HT1080 (cell line): ENCODE data around the gene DARS1. TPM values are rescaled to one million over a fixed set of nuclear protein-coding genes. Genes with fewer than 3 reads are reported as not detected.

Source experiments
- DNase-seq: peaks from one replicate; pipeline ENCODE4 v3.0.0-alpha.2; 2015; ENCODE audit warnings: low read depth
- total RNA-seq: library from RNA; depleted of rRNA; stranded (reverse); fragments of >200 nt; shearing (Covaris generic); gene quantifications from 2 replicates; pipeline ENCODE4 v1.2.3, GENCODE V29; 2014

DARS1 gene
- total RNA-seq, 1 experiment from 2014 or later = 71.2 TPM

GRCh38 chr2:136016427-136016826, 31.0 kb upstream of the DARS1 start:
- DNase-seq = no peak

GRCh38 chr2:136015699-136016098, 30.3 kb upstream of the DARS1 start:
- DNase-seq = no peak

- no peak for DNase-seq
These were observed 29.0 kb upstream of the DARS1 start for GRCh38 chr2:136014411-136014810.

DNA sequence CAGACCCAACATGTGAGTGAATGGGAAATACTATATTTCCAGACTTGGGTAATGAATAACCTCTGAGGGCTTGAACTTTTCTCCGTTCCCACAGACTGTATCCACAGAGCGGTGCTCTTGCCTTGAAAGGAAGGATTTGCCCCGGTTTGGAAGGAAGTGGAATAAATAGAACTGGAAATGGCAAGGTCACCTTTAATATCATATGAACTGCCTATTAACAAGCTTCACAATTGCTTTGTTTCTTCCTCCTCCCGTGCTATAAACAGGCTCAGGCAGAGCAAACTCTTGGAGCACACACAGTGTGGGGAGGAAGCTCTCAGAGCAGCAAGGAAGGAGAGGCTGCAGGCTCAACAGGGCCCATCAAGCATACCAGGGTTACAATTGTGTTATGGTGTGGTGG, 28.5 kb upstream of the DARS1 start:
- no peak for DNase-seq

GRCh38 chr2:136013136-136013685, 27.8 kb upstream of the DARS1 start:
- no peak for DNase-seq

GRCh38 chr2:136012315-136012714, 26.9 kb upstream of the DARS1 start:
- no peak for DNase-seq

DNA sequence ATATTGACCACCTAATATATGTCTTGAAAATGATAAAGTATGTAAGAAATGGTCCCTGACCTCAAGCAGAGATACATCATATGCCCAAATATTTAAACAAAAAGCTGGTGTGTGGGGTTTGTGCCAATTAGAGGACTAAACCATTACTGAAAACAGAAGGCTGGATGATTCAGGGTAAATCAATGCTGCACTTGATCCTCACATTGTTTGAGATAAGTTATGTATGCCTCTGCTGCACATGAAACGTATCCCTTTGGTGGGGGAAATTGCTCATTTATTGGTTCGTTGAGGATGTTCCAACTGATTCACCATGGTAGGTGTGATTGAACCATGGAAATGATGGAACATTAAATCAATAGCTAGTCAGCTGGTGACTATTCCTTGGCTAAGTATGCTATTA, 24.7 kb upstream of the DARS1 start:
- peak; percentile 30 for DNase-seq

DNA sequence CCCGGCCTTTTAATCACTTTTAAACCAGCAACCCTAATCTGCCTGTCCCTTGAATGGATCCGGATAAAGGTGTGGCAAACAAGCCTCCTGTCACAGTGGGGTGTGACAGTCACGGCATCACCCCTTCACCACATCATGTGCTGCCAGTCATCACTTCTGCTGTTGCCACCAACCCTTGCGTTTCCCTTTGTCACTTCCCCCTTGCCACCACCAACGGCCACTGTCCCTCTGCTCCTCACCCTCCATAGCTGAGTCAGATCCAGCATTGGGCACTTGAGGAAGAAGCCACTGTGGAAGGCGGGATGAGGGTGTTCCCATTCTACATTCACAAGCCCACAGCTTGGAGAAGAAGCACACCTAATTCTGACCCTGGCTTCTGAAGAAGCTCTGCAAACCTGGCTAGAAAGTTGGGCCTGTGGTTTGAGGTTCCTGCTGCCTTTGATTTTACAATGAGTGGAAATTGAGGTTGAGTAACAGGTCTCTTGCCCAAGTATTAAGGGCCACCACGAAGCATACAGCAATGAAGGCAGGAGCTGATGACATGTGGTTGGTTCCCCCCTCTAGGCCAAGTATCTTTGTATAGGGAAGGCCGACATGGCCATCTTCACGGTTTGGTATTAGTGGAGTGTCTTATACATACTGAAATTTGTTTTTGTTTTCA, 22.9 kb upstream of the DARS1 start:
- DNase-seq = no peak

- peak; percentile 51 for DNase-seq
These were observed 21.2 kb upstream of the DARS1 start for GRCh38 chr2:136006658-136007057.

- DNase-seq = no peak
These were observed 20.2 kb upstream of the DARS1 start for GRCh38 chr2:136005462-136006196.

DNA sequence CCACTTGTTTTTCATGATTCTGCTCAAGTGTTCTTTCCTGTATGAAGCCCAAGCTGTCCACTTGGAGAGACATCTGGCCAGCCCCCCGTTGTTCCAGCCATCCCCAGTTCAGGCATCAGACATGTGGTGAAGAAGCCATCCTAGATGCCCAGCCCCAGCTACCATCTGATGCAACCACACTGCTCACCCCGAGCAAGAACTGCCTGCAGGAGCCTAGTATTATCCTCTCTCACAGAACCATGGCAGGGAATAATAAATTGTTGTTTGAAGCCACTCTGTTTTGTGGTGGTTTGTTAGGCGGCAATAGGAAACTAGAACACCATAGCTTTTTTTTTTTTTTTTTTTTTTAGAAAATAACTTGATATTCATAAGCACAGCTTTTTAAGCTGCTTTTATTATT, 19.5 kb upstream of the DARS1 start:
- DNase-seq = no peak

- DNase-seq = no peak
These were observed 15.7 kb upstream of the DARS1 start for GRCh38 chr2:136001131-136001530.

DNA sequence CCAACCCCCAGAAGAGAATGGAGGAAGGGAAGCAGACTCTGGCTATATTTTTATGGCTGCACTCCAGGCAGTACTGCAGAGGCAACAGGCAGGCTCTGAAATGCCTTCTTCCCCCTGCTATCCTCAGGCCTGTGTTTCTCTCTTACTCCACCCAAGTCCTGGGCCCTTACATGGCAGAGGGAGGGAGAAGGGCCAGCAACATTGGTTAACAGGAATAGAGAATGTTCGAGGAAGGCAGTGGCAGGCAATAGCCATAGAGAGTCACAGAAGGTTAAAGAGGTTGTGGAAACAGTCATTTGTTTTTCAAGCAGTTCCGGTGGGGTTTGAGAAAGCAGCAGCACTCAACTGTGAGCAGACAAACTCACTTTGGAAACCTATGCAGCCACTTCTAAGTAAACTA, 15.1 kb upstream of the DARS1 start:
- DNase-seq = no peak

- no peak for DNase-seq
These were observed 14.5 kb upstream of the DARS1 start for GRCh38 chr2:135999899-136000298.

- DNase-seq = no peak
These were observed 13.5 kb upstream of the DARS1 start for GRCh38 chr2:135998879-135999278.

DNA sequence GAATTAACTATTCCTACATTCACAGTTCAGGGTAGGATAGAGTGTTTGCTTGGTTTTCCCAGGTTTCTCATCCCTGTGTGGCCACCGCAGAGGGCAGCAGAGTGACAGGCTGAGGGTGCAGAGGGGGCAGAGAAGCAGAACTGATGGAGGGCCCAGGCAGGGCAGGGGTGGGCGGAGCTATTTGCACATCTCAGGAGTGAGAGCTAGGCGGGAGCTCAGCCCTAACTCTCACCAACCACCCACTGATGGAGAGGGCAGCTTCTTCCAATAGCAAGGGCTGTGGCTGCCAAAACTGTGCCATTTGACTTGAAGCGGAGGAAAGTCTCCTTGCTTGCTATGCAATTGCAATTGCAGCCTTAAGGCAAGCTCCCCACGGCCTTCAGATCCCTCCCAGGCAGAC, 12.0 kb upstream of the DARS1 start:
- DNase-seq = no peak

- DNase-seq = no peak
These were observed 10.9 kb upstream of the DARS1 start for GRCh38 chr2:135996304-135996703.

- DNase-seq = no peak
These were observed 8.9 kb upstream of the DARS1 start for GRCh38 chr2:135994281-135994680.

DNA sequence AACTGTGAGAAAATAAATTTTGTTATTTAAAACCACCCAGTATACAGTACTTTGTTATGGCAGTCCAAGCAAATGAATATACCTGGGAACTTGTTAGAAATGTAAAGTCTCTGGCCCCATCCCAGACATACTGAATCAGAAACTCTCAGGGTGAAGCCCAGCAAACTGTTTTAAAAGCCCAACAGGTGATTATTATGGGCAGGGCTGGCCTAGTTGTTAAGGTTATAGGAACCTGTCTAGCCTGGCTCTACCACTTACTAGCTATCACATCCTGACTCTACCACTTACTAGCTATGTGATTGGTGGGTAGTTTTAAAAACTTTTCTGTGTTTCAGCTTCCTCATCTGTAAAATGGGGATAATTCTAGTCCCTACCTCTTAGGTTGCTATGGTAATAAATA, 8.0 kb upstream of the DARS1 start:
- DNase-seq = no peak

DNA sequence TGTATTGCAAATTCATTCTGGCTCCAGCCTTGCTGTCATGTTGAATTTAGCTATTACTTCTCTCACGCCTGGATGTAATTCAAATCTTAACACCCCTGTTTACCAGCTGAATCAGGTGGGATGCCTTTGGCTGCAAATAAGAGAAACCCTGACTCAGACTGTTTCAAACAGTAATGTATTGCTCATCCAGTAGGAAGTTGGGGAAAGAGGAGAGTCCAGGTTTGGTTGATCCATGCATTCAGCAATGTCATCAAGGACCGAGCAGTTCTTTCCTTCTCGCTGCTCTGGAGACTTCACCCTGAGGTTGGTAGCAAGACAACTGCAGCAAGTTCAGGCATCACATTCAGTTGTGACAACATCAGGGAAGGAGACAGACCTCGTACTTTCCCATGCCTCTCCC, 6.4 kb upstream of the DARS1 start:
- no peak for DNase-seq

- DNase-seq = no peak
These were observed 2.0 kb upstream of the DARS1 start for GRCh38 chr2:135987441-135987840.

GRCh38 chr2:135986507-135986906, 1.1 kb upstream of the DARS1 start:
- DNase-seq = no peak

- no peak for DNase-seq
These were observed 484 bp upstream of the DARS1 start for GRCh38 chr2:135985826-135986393.
